SK-N-MC (cell line): ENCODE measurements around the gene LOXL4.

Experiments used
- EZH2 ChIP-seq: fragments of 200-600 bp; sonication (generic); IDR thresholded peaks from one replicate; pipeline ENCODE4 v1.6.1; 2017; ENCODE audit warnings: antibody characterized with exemption
- POLR2AphosphoS5 ChIP-seq: IDR thresholded peaks from 2 replicates; pipeline ENCODE4 v1.6.1; 2012; ENCODE audit warnings: mild to moderate bottlenecking, low read depth, low read length, borderline replicate concordance

DNA sequence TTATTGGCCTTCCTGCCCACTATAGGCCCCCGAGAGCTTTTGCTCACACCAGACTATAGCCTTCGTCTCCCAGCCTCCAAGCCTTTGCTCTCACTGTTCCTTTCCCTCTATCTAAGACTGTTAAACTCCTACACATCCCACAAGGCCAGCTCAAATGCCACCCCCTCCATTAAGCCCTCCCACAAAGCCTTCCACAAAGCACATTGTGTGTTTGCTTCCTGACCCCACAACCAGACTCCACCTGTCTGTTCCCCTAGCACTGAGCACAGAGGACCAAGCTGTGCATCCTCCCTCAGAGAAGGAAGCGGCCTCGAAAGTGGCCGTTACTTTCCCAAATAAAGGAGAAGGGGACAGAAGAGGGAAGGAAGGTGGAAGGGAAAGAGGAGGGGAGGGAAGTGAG lies 1.3 kb downstream of the LOXL4 start:
- TF ChIP-seq POLR2AphosphoS5 = no peak
- no peak for TF ChIP-seq EZH2
